Esophagus muscularis mucosa (tissue), 3 donors: Measurements from ENCODE around the gene DNAH17.

Experiments used
- CTCF ChIP-seq, 3 experiments: fragments of 200-600 bp in 2 of 3; fragments of 450-650 bp in 1 of 3; sonication (generic) in 2 of 3; IDR thresholded peaks; one replicate each; pipeline ENCODE4 v1.5.1; 2017 to 2019; ENCODE audit warnings: antibody characterized with exemption in 3 of 3, mild to moderate bottlenecking in 2 of 3, moderate library complexity in 1 of 3
- POLR2A ChIP-seq: fragments of 450-650 bp; IDR thresholded peaks from one replicate; pipeline ENCODE4 v1.6.1; 2017; ENCODE audit warnings: antibody characterized with exemption, moderate library complexity, mild to moderate bottlenecking, low read depth

- no peak for TF ChIP-seq CTCF (IDR thresholded peaks at IDR 0.05)
- TF ChIP-seq POLR2A: no peak
Measured at GRCh38 chr17:78472035-78472905, 104.9 kb downstream of the DNAH17 start.
